Lower leg skin (tissue), 3 donors: Measurements from ENCODE around the gene COPZ1.
A peak's percentile ranks its signal among the peaks of the same experiment; 100 is the strongest.

ENCODE experiments used
- CTCF ChIP-seq, 3 donors: fragments of 450-650 bp; IDR thresholded peaks; one replicate each; pipeline ENCODE4 v1.5.1; 2016; ENCODE audit warnings: antibody characterized with exemption in 3 of 3, mild to moderate bottlenecking in 3 of 3, moderate library complexity in 2 of 3
- POLR2A ChIP-seq, 2 donors: fragments of 450-650 bp; IDR thresholded peaks; one replicate each; pipeline ENCODE4 v1.6.1; 2016 to 2017; ENCODE audit warnings: antibody characterized with exemption in 2 of 2, mild to moderate bottlenecking in 1 of 2, moderate library complexity in 1 of 2

- TF ChIP-seq CTCF (IDR thresholded peaks at IDR 0.05) (peak in 1 of 3 donors; percentile 92), POLR2A (IDR thresholded peaks at IDR 0.05) (no peak)
Measured at GRCh38 chr12:54398995-54399793, 74.3 kb downstream of the COPZ1 start.
